Measurements from ENCODE around the gene DNM3.

The DNM3 gene

GRCh38 chr1:171961861-171962260 is 120.6 kb downstream of the DNM3 start:
- TF ChIP-seq CTCF (conservative IDR thresholded peaks at IDR 0.05; ENCODE audit: low read depth, low read length): no peak
- H3K4me3 ChIP-seq (ENCODE audit: low read length): no peak overlapping the region
- no peak for DNase-seq (ENCODE audit: low read depth)

GRCh38 chr1:171963762-171964161 is 122.5 kb downstream of the DNM3 start:
- no peak overlapping the region for H3K4me3 ChIP-seq (ENCODE audit: low read length)
- no peak for TF ChIP-seq CTCF (conservative IDR thresholded peaks at IDR 0.05; ENCODE audit: low read depth, low read length)
- no peak for DNase-seq (ENCODE audit: low read depth)

GRCh38 chr1:171965777-171966176 is 124.5 kb downstream of the DNM3 start:
- H3K4me3 ChIP-seq (ENCODE audit: low read length): no peak overlapping the region
- TF ChIP-seq CTCF (conservative IDR thresholded peaks at IDR 0.05; ENCODE audit: low read depth, low read length): no peak
- DNase-seq (ENCODE audit: low read depth): no peak

- no peak for DNase-seq (ENCODE audit: low read depth)
- TF ChIP-seq CTCF (conservative IDR thresholded peaks at IDR 0.05; ENCODE audit: low read depth, low read length): no peak
- H3K4me3 ChIP-seq (ENCODE audit: low read length): no peak overlapping the region
Observed at GRCh38 chr1:171966426-171967220, 125.3 kb downstream of the DNM3 start.

GRCh38 chr1:171969226-171969625 is 127.9 kb downstream of the DNM3 start:
- no peak for DNase-seq (ENCODE audit: low read depth)
- H3K4me3 ChIP-seq (ENCODE audit: low read length): no peak overlapping the region
- no peak for TF ChIP-seq CTCF (conservative IDR thresholded peaks at IDR 0.05; ENCODE audit: low read depth, low read length)

GRCh38 chr1:171969813-171970212 is 128.5 kb downstream of the DNM3 start:
- DNase-seq (ENCODE audit: low read depth): no peak
- TF ChIP-seq CTCF (conservative IDR thresholded peaks at IDR 0.05; ENCODE audit: low read depth, low read length): no peak
- no peak overlapping the region for H3K4me3 ChIP-seq (ENCODE audit: low read length)

- DNase-seq (ENCODE audit: low read depth): no peak
- no peak for TF ChIP-seq CTCF (conservative IDR thresholded peaks at IDR 0.05; ENCODE audit: low read depth, low read length)
- H3K4me3 ChIP-seq (ENCODE audit: low read length): no peak overlapping the region
Observed at GRCh38 chr1:171972846-171973245, 131.5 kb downstream of the DNM3 start.
